Chondrocyte (in vitro differentiated cells): ENCODE measurements around the gene CHPF. TPM values are rescaled to one million over a fixed set of nuclear protein-coding genes. Genes with fewer than 3 reads are reported as not detected.
A peak's percentile ranks its signal among the peaks of the same experiment; 100 is the strongest.

ENCODE experiments used
- DNase-seq: peaks from one replicate; pipeline ENCODE4 v3.0.0; 2021; ENCODE audit warnings: mixed read lengths, low spot score
- H3K27ac Mint-ChIP-seq: one replicate; pipeline ENCODE4 v1.8.0; 2021; ENCODE audit warnings: mild to moderate bottlenecking, moderate library complexity, mixed read lengths; ENCODE audit not compliant: unreplicated experiment
- H3K27me3 Mint-ChIP-seq: 2 replicates; pipeline ENCODE4 v1.8.0; 2021; ENCODE audit warnings: low read depth, mixed read lengths
- H3K36me3 Mint-ChIP-seq: 2 replicates; pipeline ENCODE4 v1.8.0; 2021; ENCODE audit warnings: low read depth, mixed read lengths
- H3K4me1 Mint-ChIP-seq: 2 replicates; pipeline ENCODE4 v1.8.0; 2021; ENCODE audit warnings: low read depth, mild to moderate bottlenecking, mixed read lengths
- H3K4me3 Mint-ChIP-seq: one replicate; pipeline ENCODE4 v1.8.0; 2021; ENCODE audit warnings: mild to moderate bottlenecking, moderate library complexity, mixed read lengths; ENCODE audit not compliant: unreplicated experiment
- H3K9me3 Mint-ChIP-seq: 2 replicates; pipeline ENCODE4 v1.8.0; 2021; ENCODE audit warnings: low read depth, mixed read lengths
- total RNA-seq: library from RNA; stranded (reverse); gene quantifications from 3 replicates; pipeline ENCODE4 v1.2.1, GENCODE V29; 2021
- TF ChIP-seq, protein P1 (sequence below): fragments of 200-600 bp; sonication (generic); IDR thresholded peaks from 2 replicates; pipeline ENCODE4 v1.5.0; 2021; ENCODE audit warnings: antibody characterized with exemption, mild to moderate bottlenecking, moderate library complexity

Gene CHPF
- total RNA-seq, 1 donor from 2014 or later = 276 TPM

DNA sequence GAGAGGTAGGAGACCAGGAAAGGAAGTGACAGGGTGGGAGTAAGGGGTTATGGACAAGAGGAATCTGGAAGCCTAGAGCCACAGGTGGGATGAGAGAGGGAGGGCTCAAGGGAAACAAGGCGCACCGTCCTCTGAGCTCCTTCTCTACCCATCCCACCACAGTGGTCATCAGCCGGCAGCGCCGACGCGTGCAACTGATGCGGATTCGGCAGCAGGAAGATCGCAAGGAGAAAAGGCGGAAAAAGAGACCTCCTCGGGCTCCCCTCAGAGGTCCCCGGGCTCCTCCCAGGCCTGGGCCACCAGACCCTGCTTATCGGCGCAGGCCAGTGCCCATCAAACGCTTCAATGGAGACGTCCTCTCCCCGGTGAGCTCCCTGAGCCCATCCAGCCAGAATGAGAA lies 5.4 kb upstream of the CHPF start:
- DNase-seq = no peak
- H3K9me3 Mint-ChIP-seq = no peaks in the 10 kb centered on the region
- no peak overlapping the region for H3K27ac Mint-ChIP-seq
- H3K4me3 Mint-ChIP-seq = no peak overlapping the region
- H3K36me3 Mint-ChIP-seq = peaks cover 11% of the 10 kb centered on the region
- peaks cover 24% of the 10 kb centered on the region for H3K4me1 Mint-ChIP-seq
- no peaks in the 10 kb centered on the region for H3K27me3 Mint-ChIP-seq
- TF ChIP-seq, protein P1, sequence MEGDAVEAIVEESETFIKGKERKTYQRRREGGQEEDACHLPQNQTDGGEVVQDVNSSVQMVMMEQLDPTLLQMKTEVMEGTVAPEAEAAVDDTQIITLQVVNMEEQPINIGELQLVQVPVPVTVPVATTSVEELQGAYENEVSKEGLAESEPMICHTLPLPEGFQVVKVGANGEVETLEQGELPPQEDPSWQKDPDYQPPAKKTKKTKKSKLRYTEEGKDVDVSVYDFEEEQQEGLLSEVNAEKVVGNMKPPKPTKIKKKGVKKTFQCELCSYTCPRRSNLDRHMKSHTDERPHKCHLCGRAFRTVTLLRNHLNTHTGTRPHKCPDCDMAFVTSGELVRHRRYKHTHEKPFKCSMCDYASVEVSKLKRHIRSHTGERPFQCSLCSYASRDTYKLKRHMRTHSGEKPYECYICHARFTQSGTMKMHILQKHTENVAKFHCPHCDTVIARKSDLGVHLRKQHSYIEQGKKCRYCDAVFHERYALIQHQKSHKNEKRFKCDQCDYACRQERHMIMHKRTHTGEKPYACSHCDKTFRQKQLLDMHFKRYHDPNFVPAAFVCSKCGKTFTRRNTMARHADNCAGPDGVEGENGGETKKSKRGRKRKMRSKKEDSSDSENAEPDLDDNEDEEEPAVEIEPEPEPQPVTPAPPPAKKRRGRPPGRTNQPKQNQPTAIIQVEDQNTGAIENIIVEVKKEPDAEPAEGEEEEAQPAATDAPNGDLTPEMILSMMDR = no peak

DNA sequence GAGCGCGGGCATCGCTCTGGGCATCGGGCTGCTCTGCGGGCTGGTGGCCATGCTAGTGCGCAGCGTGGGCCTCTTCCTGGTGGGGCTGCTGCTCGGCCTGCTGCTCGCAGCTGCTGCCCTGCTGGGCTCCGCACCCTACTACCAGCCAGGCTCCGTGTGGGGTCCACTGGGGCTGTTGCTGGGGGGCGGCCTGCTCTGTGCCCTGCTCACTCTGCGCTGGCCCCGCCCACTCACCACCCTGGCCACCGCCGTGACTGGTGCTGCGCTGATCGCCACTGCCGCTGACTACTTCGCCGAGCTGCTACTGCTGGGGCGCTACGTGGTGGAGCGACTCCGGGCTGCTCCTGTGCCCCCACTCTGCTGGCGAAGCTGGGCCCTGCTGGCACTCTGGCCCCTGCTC lies 4.0 kb upstream of the CHPF start:
- Mint-ChIP-seq H3K27ac (no peak overlapping the region), H3K9me3 (no peaks in the 10 kb centered on the region), H3K36me3 (peaks cover 11% of the 10 kb centered on the region), H3K27me3 (no peaks in the 10 kb centered on the region), H3K4me1 (peaks cover 21% of the 10 kb centered on the region), H3K4me3 (no peak overlapping the region)
- TF ChIP-seq, protein P1 = no peak
- DNase-seq = peak; percentile 92

DNA sequence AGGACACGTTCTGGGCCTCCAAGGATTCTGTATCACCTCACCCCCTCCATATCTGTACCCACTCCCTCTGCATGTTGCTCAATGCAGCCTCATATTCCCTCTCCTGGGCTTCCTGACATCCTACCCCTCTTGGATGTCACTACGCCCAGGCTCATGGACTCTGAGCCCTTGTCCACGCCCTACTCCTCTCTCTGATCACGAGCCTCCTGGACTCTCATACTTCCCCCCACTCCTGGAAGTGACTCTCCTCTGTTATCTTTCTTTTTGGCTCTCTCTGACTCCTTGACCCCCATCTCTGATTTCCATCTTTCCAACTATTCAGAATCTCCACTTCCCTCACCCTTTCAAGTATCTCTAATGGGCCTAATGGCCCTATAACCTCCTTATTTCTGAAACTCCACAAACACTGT lies 2.3 kb upstream of the CHPF start:
- H3K27me3 Mint-ChIP-seq = no peaks in the 10 kb centered on the region
- peaks cover 29% of the 10 kb centered on the region for H3K4me1 Mint-ChIP-seq
- H3K9me3 Mint-ChIP-seq = no peaks in the 10 kb centered on the region
- no peak overlapping the region for H3K4me3 Mint-ChIP-seq
- no peak overlapping the region for H3K27ac Mint-ChIP-seq
- peaks cover 17% of the 10 kb centered on the region for H3K36me3 Mint-ChIP-seq
- no peak for DNase-seq
- TF ChIP-seq, protein P1 = no peak

DNA sequence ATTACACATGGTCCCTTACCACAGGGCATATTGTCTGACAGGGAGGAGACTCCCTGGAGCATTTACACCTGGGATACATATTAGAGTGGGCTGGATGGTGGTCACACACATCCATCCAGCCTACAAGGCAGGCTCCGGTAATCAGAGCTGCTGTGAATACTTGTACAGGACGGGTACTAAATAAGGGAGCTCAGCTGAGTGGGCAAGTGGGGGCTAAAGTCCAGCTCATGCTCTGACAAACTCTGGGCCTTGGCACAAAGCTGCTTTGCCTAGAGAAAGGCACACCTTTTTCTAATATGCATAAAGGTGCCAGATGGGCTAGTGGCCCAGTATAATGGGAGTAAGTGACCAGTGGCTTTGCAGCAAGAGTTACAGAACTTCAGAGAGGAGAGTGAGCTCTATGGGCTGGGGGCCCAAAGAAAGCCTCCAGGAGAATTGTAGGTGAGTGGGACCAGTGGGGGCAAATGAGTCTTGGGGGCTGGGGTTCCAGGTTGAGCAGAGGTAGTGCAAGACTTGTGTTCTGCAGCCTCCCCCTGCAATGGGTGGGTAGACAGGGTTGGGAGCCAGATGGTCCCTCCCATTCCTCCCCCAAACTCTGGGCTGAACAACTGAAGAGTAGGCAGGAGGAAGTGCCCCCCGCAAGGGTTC lies 1.8 kb upstream of the CHPF start:
- H3K4me3 Mint-ChIP-seq = no peak overlapping the region

DNA sequence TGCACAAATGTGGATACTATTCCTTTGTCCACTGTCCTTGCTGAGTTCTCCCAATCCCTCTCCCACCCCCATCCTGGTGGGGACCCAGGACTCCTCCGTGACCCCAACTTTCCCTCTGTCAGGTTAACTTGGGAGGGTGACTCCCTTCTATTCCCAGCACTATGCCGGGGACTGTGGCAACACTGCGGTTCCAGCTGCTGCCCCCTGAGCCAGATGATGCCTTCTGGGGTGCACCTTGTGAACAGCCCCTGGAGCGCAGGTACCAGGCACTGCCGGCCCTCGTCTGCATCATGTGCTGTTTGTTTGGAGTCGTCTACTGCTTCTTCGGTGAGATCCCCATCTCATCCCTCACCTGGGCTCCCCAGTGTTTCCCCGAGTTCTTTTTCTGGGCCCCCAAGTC lies 958 bp upstream of the CHPF start:
- H3K4me3 Mint-ChIP-seq = peak overlapping the region; percentile 91
- H3K27me3 Mint-ChIP-seq = no peaks in the 10 kb centered on the region
- H3K9me3 Mint-ChIP-seq = no peaks in the 10 kb centered on the region
- H3K4me1 Mint-ChIP-seq = peaks cover 27% of the 10 kb centered on the region
- peaks cover 17% of the 10 kb centered on the region for H3K36me3 Mint-ChIP-seq
- DNase-seq = no peak
- peak overlapping the region; percentile 84 for H3K27ac Mint-ChIP-seq
- TF ChIP-seq, protein P1 = no peak

More for the DNA sequence above, 1.8 kb upstream of the CHPF start:
- Mint-ChIP-seq H3K36me3 (peaks cover 17% of the 10 kb centered on the region), H3K4me1 (peaks cover 27% of the 10 kb centered on the region), H3K9me3 (no peaks in the 10 kb centered on the region), H3K27me3 (no peaks in the 10 kb centered on the region), H3K27ac (no peak overlapping the region)
- TF ChIP-seq, protein P1 = no peak
- DNase-seq = no peak
